Stomach smooth muscle (tissue), 2 donors: ENCODE results near the gene YRDC.
"Not testable (repeated sequence)": the region's sequence is repeated elsewhere in the genome, so short reads cannot be mapped to it uniquely, and the experiment has no call there.

Experiments
- H3K27ac ChIP-seq: one replicate; pipeline ENCODE4 v1.7.0; 2013; ENCODE audit warnings: mild to moderate bottlenecking, low read length, inconsistent platforms
- H3K27me3 ChIP-seq, 2 donors: one replicate each; pipeline ENCODE4 v1.7.0; 2013; ENCODE audit warnings: low read length in 2 of 2; ENCODE audit not compliant: insufficient read depth in 2 of 2, control insufficient read depth in 1 of 2
- H3K36me3 ChIP-seq, 2 donors: one replicate each; pipeline ENCODE4 v1.7.0; 2013; ENCODE audit warnings: low read length in 2 of 2; ENCODE audit not compliant: control insufficient read depth in 2 of 2, insufficient read depth in 2 of 2
- H3K4me1 ChIP-seq: one replicate; pipeline ENCODE4 v1.7.0; 2013; ENCODE audit warnings: low read length; ENCODE audit not compliant: control insufficient read depth, insufficient read depth
- H3K4me3 ChIP-seq, 2 donors: one replicate each; pipeline ENCODE4 v1.7.0; 2013; ENCODE audit warnings: low read length in 2 of 2
- H3K9ac ChIP-seq, 2 donors: one replicate each; pipeline ENCODE4 v1.7.0; 2013; ENCODE audit warnings: low read length in 2 of 2, mild to moderate bottlenecking in 1 of 2
- H3K9me3 ChIP-seq, 2 donors: one replicate each; pipeline ENCODE4 v1.7.0; 2013; ENCODE audit warnings: low read length in 2 of 2; ENCODE audit not compliant: control insufficient read depth in 2 of 2
- donor health status: healthy.
- donor health status: Pancreatic carcinoma.

Gene YRDC

GRCh38 chr1:37795340-37796125 lies 12.5 kb downstream of the YRDC start:
- Histone ChIP-seq H3K36me3 (peaks cover 0 to 12% of the 10 kb centered on the region in 2 donors), H3K27me3 (peaks cover 0 to 2% of the 10 kb centered on the region in 2 donors), H3K27ac (no peak overlapping the region), H3K9me3 (no peaks in the 10 kb centered on the region), H3K9ac (no peak overlapping the region), H3K4me3 (peak overlapping the region in 1 of 2 donors; percentile 65), H3K4me1 (peaks cover 9% of the 10 kb centered on the region)

GRCh38 chr1:37794372-37795339 lies 13.4 kb downstream of the YRDC start:
- peaks cover 9% of the 10 kb centered on the region for H3K4me1 ChIP-seq

GRCh38 chr1:37793773-37794371 lies 14.1 kb downstream of the YRDC start, which contains the start of gene MANEAL:
Gene MANEAL (plus strand): TSS chr1:37793847. CDS start chr1:37794183, 336 bp downstream.
- peaks cover 0 to 3% of the 10 kb centered on the region in 2 donors for H3K36me3 ChIP-seq
- peak within 1 kb of the TSS; percentile 25 to 76 for H3K4me3 ChIP-seq
- H3K9ac ChIP-seq, result no peak within 1 kb of the TSS
- no peak within 1 kb of the TSS for H3K27ac ChIP-seq
- H3K9me3 ChIP-seq, result no peaks in the 10 kb centered on the region
- H3K4me1 ChIP-seq, result peaks cover 9% of the 10 kb centered on the region
- peaks cover 0 to 8% of the 10 kb centered on the region in 2 donors for H3K27me3 ChIP-seq

More at GRCh38 chr1:37794372-37795339, 13.4 kb downstream of the YRDC start:
- H3K9ac ChIP-seq, result no peak overlapping the region
- H3K9me3 ChIP-seq, result no peaks in the 10 kb centered on the region
- H3K27ac ChIP-seq, result no peak overlapping the region
- H3K36me3 ChIP-seq, result peaks cover 0 to 7% of the 10 kb centered on the region in 2 donors
- peaks cover 0 to 7% of the 10 kb centered on the region in 2 donors for H3K27me3 ChIP-seq
- peak overlapping the region; percentile 25 to 65 for H3K4me3 ChIP-seq

- Histone ChIP-seq H3K9ac (no peak overlapping the region), H3K36me3 (peaks cover 0 to 2% of the 10 kb centered on the region in 2 donors), H3K4me3 (peak overlapping the region in 1 of 2 donors; percentile 22), H3K27ac (no peak overlapping the region), H3K4me1 (peaks cover 9% of the 10 kb centered on the region), H3K9me3 (no peaks in the 10 kb centered on the region), H3K27me3 (peaks cover 0 to 13% of the 10 kb centered on the region in 2 donors)
Observed at GRCh38 chr1:37792943-37793686, 14.9 kb downstream of the YRDC start.

- peaks cover 0 to 8% of the 10 kb centered on the region in 2 donors for H3K27me3 ChIP-seq
- no peak overlapping the region for H3K9ac ChIP-seq
- H3K27ac ChIP-seq, result no peak overlapping the region
- H3K4me3 ChIP-seq, result no peak overlapping the region
- H3K36me3 ChIP-seq, result no peaks in the 10 kb centered on the region
- no peaks in the 10 kb centered on the region for H3K4me1 ChIP-seq
- no peaks in the 10 kb centered on the region for H3K9me3 ChIP-seq
Observed at GRCh38 chr1:37782491-37782890, 25.5 kb downstream of the YRDC start.

- Histone ChIP-seq H3K27ac (no peak overlapping the region), H3K9ac (no peak overlapping the region), H3K9me3 (no peaks in the 10 kb centered on the region), H3K4me3 (no peak overlapping the region), H3K4me1 (no peaks in the 10 kb centered on the region), H3K27me3 (peaks cover 0 to 5% of the 10 kb centered on the region in 2 donors), H3K36me3 (no peaks in the 10 kb centered on the region)
Observed at GRCh38 chr1:37778654-37779053, 29.4 kb downstream of the YRDC start.

GRCh38 chr1:37776946-37777516 lies 31.0 kb downstream of the YRDC start:
- Histone ChIP-seq H3K27me3 (peaks cover 0 to 5% of the 10 kb centered on the region in 2 donors), H3K4me3 (no peak overlapping the region)

GRCh38 chr1:37771440-37771839 lies 36.6 kb downstream of the YRDC start:
- not testable (repeated sequence) for H3K27me3 ChIP-seq

More at GRCh38 chr1:37776946-37777516, 31.0 kb downstream of the YRDC start:
- no peak overlapping the region for H3K27ac ChIP-seq
- no peak overlapping the region for H3K9ac ChIP-seq
- no peaks in the 10 kb centered on the region for H3K36me3 ChIP-seq
- H3K9me3 ChIP-seq, result no peaks in the 10 kb centered on the region
- no peaks in the 10 kb centered on the region for H3K4me1 ChIP-seq

GRCh38 chr1:37767488-37767887 lies 40.5 kb downstream of the YRDC start:
- H3K27ac ChIP-seq, result no peak overlapping the region
- no peaks in the 10 kb centered on the region for H3K36me3 ChIP-seq
- no peaks in the 10 kb centered on the region for H3K4me1 ChIP-seq
- H3K27me3 ChIP-seq, result peaks cover 41 to 42% of the 10 kb centered on the region in 2 donors
- H3K9me3 ChIP-seq, result no peaks in the 10 kb centered on the region
- H3K4me3 ChIP-seq, result no peak overlapping the region
- H3K9ac ChIP-seq, result no peak overlapping the region

More at GRCh38 chr1:37771440-37771839, 36.6 kb downstream of the YRDC start:
- H3K36me3 ChIP-seq, H3K4me1 ChIP-seq, H3K27ac ChIP-seq, H3K4me3 ChIP-seq, H3K9ac ChIP-seq, H3K9me3 ChIP-seq: not testable (repeated sequence)
